KOPT-K1 (cell line): Measurements from ENCODE around the gene SLC12A8.
A peak's percentile ranks its signal among the peaks of the same experiment; 100 is the strongest.

Experiments used
- H3K27ac ChIP-seq: fragments of 200-600 bp; sonication (generic); 2 replicates; pipeline ENCODE4 v1.5.1; 2016; ENCODE audit warnings: antibody characterized with exemption, mild to moderate bottlenecking, low read depth, low read length; ENCODE audit not compliant: poor library complexity, severe bottlenecking
- H3K36me3 ChIP-seq: fragments of 200-600 bp; sonication (generic); 2 replicates; pipeline ENCODE4 v1.5.1; 2017; ENCODE audit warnings: antibody characterized with exemption, mild to moderate bottlenecking, low read length, moderate library complexity; ENCODE audit not compliant: insufficient read depth
- H3K9me3 ChIP-seq: fragments of 200-600 bp; sonication (generic); 2 replicates; pipeline ENCODE4 v1.5.1; 2017; ENCODE audit warnings: antibody characterized with exemption, low read length, mild to moderate bottlenecking; ENCODE audit not compliant: insufficient read depth, poor library complexity, severe bottlenecking

Gene SLC12A8

DNA sequence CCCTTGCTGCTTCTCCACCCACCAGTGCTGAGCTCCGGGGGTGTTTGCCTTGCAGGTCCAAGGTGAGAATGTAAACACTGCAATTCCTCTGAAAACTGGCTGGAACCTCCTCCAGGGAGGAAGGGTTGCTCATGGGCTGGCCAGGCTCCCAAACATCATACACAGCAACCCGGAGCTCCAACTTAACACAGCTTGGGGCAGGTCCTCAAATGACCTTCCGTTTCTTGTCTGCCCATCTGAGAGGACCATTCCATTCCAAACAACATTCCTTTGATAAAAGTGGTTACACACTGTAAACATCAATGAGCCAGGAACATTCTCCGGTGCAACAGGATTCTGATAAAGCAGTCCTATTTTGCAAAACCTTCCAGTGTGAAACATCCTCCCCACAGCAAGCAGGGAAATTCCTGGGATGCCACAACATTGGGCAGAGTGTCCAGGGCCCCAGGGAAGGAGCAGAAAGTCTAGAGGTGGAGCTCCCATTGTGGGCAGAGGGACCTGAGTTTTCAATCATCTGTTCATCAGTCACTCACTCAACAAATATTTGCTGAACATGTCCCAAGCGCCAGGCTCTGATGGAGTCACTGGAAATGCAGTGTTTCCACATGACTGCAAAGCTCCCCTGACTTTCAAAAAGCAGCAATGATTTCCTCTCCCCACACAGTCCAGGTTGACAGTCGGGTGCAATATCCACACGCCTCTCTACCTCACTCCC lies 149.5 kb downstream of the SLC12A8 start:
- Histone ChIP-seq H3K36me3 (no peaks in the 10 kb centered on the region), H3K27ac (no peak overlapping the region), H3K9me3 (peaks cover 5% of the 10 kb centered on the region)

DNA sequence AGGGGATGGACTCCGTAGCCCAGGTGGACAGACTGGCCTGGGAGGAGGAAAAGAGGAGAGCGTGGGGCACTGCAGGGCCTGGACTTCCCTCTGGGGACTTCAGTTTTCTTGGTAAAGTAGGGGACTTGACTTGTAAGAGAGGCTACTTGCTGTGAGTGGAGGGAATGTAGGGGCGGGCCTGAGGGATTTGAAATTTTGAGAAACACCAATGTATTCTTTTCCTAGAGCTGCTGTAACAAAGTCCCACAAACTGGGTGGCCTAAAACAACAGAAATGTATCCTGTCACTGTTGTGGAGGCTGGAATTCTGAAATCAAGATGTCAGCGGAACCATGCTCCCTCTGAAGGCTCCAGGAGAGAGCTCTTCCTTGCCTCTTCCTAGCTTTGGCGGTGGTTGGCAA lies 150.9 kb downstream of the SLC12A8 start:
- no peak overlapping the region for H3K27ac ChIP-seq
- peaks cover 5% of the 10 kb centered on the region for H3K9me3 ChIP-seq
- H3K36me3 ChIP-seq = no peaks in the 10 kb centered on the region

DNA sequence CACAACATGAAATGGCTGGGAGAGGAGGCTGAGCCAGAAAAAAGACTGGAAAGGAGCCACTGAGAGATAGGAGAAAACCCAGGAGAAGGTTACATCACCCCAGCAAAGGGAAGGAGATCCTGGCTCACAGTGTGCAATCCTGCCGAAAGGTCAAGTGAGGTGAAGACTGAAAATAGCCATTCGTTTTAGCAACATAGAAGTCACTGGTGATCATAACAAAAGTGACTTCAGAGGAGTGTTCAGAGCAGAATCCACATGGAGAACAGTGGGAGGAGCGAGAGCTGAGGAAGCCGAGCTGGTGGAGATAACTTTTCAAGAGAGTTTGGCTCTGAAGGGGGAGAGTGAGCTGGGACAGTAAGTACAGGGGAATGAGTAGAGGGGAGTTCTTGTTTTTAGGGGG lies 151.4 kb downstream of the SLC12A8 start:
- peaks cover 5% of the 10 kb centered on the region for H3K9me3 ChIP-seq
- no peaks in the 10 kb centered on the region for H3K36me3 ChIP-seq
- H3K27ac ChIP-seq = no peak overlapping the region

DNA sequence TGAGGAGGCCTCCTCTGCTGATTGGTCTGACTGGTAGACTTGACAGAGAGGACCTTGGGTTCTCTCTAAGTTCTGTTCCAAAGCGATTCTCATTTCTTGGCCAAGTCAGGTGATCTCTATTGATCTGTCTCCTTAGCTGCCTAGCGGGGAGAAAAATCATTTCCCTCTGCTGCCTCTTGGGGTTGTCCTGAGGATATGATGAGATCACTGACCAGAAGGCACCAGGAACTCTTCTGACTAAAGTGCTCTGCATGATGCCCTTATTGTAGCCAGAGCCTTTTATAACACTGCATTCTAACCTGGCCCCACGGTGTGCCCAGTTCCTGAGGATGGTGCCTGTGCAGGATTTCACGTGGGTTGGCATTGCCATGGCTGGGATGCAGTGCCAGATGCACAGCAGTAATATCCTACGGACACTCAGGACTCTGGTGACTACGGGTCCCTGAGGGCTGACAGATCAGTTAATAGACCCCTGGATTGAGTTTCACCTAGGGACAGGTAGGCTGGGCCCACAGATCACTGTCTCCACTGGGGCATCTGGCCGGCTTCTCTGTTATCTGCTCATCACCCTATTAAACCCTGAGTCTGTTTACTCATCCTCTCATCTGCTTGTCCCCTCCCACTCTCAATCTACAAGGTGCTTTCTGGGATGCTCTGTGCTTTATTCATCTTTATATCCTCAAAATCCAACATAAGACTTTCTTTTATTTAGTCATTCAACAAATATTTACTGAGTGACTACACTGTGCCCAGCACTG lies 152.9 kb downstream of the SLC12A8 start:
- Histone ChIP-seq H3K27ac (no peak overlapping the region), H3K36me3 (no peaks in the 10 kb centered on the region), H3K9me3 (peaks cover 5% of the 10 kb centered on the region)

DNA sequence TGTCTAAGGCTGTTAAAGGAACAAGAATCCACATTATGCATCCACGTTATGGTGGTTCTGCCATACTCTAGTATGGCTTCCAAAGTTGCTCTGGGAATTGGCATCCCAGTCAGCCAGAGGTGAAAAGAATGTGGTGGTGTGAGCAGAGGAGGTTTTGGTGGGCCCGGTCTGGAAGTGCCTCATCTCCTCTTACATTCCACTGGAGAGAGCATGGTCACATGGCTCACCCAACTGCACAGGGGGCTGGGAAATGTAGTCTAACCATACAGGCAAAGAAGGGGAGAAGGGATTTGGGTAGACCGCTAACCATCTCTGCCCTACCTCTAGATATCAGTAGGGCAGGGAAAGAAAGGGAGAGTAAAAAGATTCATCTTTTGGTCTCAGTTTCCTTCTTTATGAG lies 153.6 kb downstream of the SLC12A8 start:
- Histone ChIP-seq H3K27ac (no peak overlapping the region), H3K36me3 (no peaks in the 10 kb centered on the region), H3K9me3 (no peaks in the 10 kb centered on the region)

DNA sequence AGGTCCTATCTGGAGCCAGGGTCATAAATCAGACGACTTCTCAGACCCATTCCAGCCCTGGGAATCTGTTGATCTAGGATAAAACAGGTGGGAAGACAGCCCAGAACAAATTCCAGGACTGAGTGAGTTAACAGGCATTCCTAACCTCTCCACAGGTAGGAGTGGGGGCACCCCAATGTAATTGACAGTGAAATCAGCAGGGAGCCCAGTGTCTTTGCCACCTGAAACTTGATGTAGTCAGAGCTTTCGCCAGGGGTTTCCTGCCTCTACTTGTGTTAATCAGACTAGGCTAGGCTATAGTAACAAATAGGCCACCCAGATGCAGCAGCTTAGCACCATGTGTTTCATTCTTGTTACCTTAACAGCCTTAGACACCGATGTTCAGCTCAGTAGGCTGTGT lies 154.0 kb downstream of the SLC12A8 start:
- Histone ChIP-seq H3K27ac (no peak overlapping the region), H3K9me3 (no peaks in the 10 kb centered on the region), H3K36me3 (no peaks in the 10 kb centered on the region)

DNA sequence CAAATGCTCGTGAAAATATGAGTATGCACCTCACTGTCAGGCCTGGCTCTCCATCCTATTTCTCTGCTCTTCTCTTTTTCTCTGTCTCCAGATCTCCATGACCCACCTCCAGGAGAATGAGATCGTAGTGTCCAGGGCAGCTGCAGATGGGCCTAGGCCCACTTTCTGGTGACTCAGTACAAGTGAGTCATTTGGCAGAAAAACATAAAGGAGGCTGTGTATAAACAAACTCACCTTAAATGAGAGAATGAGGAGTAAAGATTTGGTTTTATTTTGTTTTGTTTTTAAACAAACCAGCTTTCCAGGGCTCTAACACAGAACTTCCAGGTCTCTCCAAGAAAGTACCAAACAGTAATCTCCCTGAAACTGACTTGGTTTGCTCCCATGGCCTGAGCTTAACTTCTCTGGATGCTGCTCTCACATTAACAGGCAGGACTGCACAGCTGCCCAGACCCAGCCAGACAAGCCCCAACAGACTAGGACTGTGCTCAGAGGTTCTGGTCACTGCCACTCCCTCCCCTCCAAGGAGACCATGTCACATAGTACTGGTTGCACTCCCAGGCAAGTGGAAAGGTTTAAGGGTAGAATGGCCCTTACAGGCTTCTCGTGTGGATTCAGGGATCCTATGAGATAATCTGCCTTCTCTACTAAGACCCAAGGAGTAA lies 155.2 kb downstream of the SLC12A8 start:
- no peaks in the 10 kb centered on the region for H3K9me3 ChIP-seq
- no peak overlapping the region for H3K27ac ChIP-seq
- H3K36me3 ChIP-seq = no peaks in the 10 kb centered on the region

DNA sequence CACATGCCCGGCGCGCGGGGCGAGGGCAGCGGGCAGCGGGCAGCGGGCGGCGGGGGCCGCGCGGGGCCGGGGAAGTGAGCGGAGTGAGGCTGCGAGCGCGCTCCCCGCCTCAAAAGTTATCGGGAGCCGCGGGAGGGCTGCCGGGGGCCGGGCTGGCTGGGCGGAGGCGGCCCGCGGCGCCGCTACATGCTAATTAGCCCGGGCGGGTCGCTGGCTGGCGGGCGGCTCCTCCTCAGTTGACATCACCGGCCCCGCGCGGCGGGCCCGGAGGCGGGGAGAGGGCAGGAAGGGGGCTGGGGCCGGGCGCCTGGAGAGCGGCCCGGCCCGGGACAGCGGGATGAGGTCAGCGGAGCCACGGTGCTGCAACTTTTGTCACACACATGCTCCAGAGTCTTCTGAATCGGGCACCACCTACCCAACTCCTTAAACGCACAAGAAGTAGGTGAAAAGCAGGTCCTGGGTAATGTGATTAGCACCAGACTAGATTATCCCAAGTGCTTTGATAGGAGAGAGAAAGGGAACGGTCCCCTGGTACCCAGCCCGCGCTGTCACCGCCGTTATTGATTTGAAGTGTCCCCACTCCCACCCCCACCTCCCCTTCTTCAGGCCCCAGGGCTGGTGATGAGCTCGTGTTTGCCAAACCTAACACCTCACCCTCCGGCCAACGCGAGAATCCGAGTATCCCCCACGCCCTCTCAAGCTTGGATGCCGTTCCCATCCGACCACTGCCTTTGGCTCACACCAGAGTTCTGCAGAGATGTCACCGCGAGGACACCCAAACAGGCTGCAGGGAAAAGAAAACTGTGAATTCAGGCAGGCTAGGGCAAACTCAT lies 156.4 kb downstream of the SLC12A8 start, which contains the start of gene HEG1:
Gene HEG1 (minus strand): TSS at position 85 of the 833 bp plus-strand sequence. CDS start 107 bp downstream, outside the sequence.
- H3K36me3 ChIP-seq = no peaks in the 10 kb centered on the region
- H3K27ac ChIP-seq = peak within 1 kb of the TSS; percentile 35
- no peaks in the 10 kb centered on the region for H3K9me3 ChIP-seq

DNA sequence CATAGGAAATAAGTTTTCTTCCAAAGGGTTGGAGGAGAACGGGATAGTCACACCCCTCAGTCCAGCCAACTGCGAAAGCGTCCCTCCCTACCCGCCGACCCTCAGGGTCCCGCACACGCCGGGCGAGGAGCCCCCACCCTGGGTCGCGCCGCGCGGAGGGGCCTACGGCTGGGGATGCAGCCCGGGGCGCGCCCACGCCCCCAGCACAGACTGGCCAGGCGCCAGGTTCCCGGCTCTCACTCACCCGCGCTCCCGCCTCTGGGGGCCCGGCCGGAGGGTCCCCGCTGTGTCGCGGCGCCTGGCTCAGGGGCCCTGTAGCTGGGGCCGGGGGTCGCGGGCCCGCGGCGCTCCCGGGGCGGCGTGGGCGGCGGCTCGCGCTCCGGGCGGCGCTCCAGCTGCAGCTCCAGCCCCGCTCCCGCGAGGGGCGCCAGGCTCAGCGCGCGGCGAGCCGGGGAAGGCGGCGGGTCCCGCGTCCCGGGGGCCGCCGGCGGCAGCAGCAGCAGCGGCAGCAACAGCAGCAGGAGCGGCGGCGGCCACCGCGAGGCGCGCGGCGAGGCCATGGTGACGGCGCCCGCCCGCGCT lies 157.1 kb downstream of the SLC12A8 start:
- Histone ChIP-seq H3K36me3 (no peaks in the 10 kb centered on the region), H3K9me3 (no peaks in the 10 kb centered on the region), H3K27ac (peak overlapping the region; percentile 35)

DNA sequence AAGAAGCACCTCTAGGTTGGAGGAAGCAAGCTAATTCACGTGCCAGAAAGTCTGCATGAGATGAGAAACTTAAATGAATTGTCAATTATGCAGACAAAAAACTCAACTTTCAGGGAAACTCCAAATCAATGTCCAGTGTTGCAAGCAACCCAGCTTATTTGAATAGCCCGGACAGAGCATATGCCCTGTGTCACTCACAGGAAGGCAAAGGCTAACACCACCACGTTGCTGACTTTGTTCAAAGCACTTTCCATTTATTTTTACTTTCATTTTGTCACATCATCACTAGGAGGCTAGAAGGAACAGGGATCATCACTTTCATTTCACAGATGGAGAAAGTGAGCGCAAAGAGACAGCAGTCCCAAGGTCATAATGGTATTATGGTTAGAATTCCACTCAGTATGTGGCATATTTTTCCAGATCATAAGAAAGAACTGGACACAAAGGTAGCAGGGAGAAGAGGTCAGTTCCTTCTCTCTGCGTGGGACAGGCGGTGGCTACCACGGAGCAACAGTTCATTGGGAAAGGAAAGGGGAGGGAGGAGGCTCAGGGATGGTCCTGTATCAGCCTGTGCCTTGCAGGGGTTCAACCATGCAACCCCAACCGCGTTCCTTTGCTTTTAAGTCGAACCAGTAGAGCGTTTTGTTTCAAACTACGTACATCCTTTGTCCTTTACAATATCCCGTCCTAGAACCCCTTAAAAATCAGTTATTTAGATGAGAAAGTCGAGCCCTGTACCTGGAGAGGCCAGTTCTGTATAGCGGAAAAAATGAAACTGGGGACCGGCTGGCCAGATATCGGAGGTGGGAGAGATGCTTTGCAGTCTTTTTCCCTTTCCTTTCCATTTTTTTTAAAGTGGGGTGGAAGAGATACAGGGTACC lies 157.9 kb downstream of the SLC12A8 start:
- Histone ChIP-seq H3K36me3 (no peaks in the 10 kb centered on the region), H3K27ac (peak overlapping the region; percentile 35), H3K9me3 (no peaks in the 10 kb centered on the region)

DNA sequence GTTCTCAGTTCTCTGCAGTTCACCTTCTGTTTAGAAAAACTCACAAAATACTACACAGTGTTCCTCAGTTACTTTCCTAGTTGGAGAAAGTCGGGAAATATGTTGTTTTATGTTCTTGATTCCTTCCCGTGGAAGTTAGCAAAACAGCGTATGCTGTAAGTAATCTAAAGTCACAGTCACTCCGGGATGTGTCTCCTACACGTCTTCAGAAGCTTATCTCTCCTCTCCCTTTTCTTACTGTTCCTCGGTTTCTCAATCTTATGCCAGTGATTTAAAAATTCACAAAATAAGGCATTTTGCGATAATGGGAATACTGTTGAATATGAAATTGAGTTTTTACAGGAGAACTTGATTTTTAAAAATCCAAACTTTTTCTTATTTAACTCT lies 158.5 kb downstream of the SLC12A8 start:
- peak overlapping the region; percentile 35 for H3K27ac ChIP-seq
- no peaks in the 10 kb centered on the region for H3K9me3 ChIP-seq
- no peaks in the 10 kb centered on the region for H3K36me3 ChIP-seq

DNA sequence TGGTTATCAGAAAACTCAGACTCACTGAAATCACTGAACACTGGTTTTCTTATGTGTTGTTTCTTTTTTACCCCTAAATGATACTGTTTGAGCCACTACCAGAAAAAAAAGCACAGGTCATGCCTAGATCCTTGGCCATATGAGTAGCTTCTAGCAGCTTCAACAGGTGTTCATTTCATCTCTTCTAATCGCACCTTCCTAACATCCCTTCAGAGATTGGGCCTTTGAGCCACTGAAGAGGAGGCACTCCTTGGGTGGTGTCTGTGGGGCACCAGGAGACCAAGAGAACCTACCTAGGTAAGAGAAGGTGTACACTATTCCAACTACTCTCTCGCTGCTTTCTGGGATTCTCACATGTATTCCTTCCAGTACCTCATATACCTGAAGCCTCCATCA lies 159.2 kb downstream of the SLC12A8 start:
- Histone ChIP-seq H3K36me3 (no peaks in the 10 kb centered on the region), H3K9me3 (no peaks in the 10 kb centered on the region), H3K27ac (no peak overlapping the region)

DNA sequence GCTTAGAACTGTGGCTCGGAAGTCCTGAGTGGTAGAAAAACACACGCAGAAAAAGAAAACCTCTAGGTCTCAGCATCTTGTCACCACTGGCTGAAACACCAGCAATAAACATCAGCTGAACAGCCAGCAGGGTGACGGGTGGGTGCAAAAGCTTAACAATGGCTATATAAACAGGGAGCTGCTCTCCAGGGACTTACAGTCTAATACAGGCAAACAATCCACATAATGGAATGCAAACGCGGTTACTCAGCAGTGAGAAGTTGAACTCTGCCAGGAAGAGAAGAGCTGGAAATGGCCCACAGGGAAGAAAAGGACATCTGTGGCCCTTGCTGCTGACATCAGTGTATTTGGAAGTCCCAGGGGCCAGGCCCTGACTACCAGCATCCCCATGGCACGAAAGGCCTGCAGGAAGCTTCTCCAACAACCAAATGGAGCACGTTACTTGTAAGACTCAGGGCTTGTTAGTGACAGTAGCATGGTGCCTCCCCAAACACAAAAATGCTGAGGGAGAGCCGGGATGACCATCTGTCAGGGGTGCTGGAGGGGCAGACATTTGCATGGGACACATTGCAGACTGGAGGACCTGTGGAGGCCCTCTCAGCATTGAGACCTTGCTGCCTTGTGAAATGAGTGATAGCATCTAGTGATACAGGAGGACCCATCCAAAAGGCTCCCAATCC lies 159.8 kb downstream of the SLC12A8 start:
- no peaks in the 10 kb centered on the region for H3K9me3 ChIP-seq
- H3K36me3 ChIP-seq = no peaks in the 10 kb centered on the region
- H3K27ac ChIP-seq = peak overlapping the region; percentile 29
